Myocyte (in vitro differentiated cells): ENCODE results near the gene MFSD6. TPM values are rescaled to one million over a fixed set of nuclear protein-coding genes. Genes with fewer than 3 reads are reported as not detected.
"Not testable (repeated sequence)": the region's sequence is repeated elsewhere in the genome, so short reads cannot be mapped to it uniquely, and the experiment has no call there.

Experiments
- DNase-seq: peaks from one replicate; pipeline ENCODE4 v3.0.0-alpha.2; 2012; ENCODE audit warnings: low read depth
- total RNA-seq: library from RNA; depleted of rRNA; stranded (reverse); fragments of >200 nt; gene quantifications from 2 replicates; pipeline ENCODE4 v1.2.3, GENCODE V29; 2014

Gene MFSD6
- total RNA-seq, 1 donor from 2014 or later, result 12.4 TPM

GRCh38 chr2:190460487-190460886 lies 52.3 kb downstream of the MFSD6 start:
- no peak for DNase-seq

- no peak for DNase-seq
Observed at GRCh38 chr2:190462181-190462580, 54.0 kb downstream of the MFSD6 start.

GRCh38 chr2:190462611-190463010 lies 54.5 kb downstream of the MFSD6 start:
- DNase-seq, result no peak

- no peak for DNase-seq
Observed at GRCh38 chr2:190465060-190465459, 56.9 kb downstream of the MFSD6 start.

- peak; percentile 52 for DNase-seq
Observed at GRCh38 chr2:190466819-190467446, 58.8 kb downstream of the MFSD6 start.

GRCh38 chr2:190467575-190468083 lies 59.5 kb downstream of the MFSD6 start:
- no peak for DNase-seq

- DNase-seq, result not testable (repeated sequence)
Observed at GRCh38 chr2:190468354-190468753, 60.2 kb downstream of the MFSD6 start.

- peak; percentile 92 for DNase-seq
Observed at GRCh38 chr2:190468814-190469569, 60.8 kb downstream of the MFSD6 start.

GRCh38 chr2:190469771-190470170 lies 61.6 kb downstream of the MFSD6 start:
- peak; percentile 39 for DNase-seq

- no peak for DNase-seq
Observed at GRCh38 chr2:190470256-190470826, 62.2 kb downstream of the MFSD6 start.

- no peak for DNase-seq
Observed at GRCh38 chr2:190477661-190478454, 69.7 kb downstream of the MFSD6 start.

GRCh38 chr2:190478572-190479195 lies 70.5 kb downstream of the MFSD6 start:
- no peak for DNase-seq

GRCh38 chr2:190481339-190481738 lies 73.2 kb downstream of the MFSD6 start:
- DNase-seq, result no peak

GRCh38 chr2:190482451-190482850 lies 74.3 kb downstream of the MFSD6 start:
- no peak for DNase-seq

GRCh38 chr2:190486037-190486623 lies 78.0 kb downstream of the MFSD6 start:
- no peak for DNase-seq

- no peak for DNase-seq
Observed at GRCh38 chr2:190488516-190489233, 80.5 kb downstream of the MFSD6 start.

GRCh38 chr2:190489475-190489874 lies 81.3 kb downstream of the MFSD6 start:
- DNase-seq, result no peak

GRCh38 chr2:190490502-190490901 lies 82.3 kb downstream of the MFSD6 start:
- no peak for DNase-seq

- DNase-seq, result no peak
Observed at GRCh38 chr2:190493095-190493494, 84.9 kb downstream of the MFSD6 start.
